Thyroid gland (tissue), 4 donors: ENCODE results near the gene MTHFD1L. TPM values are rescaled to one million over a fixed set of nuclear protein-coding genes. Genes with fewer than 3 reads are reported as not detected.

Experiments used
- DNase-seq, 2 donors: peaks; one replicate each; pipeline ENCODE4 v3.0.0-alpha.2; 2019
- H3K27ac ChIP-seq, 3 donors: fragments of 200-600 bp; sonication (generic); 1 replicate in 2 of 3; 2 replicates in 1 of 3; pipeline ENCODE4 v1.5.1; 2016 to 2019; ENCODE audit warnings: mild to moderate bottlenecking in 1 of 3, moderate library complexity in 1 of 3
- H3K27me3 ChIP-seq: fragments of 200-600 bp; sonication (generic); one replicate; pipeline ENCODE4 v1.5.1; 2019
- H3K36me3 ChIP-seq, 2 donors: fragments of 200-600 bp; sonication (generic); one replicate each; pipeline ENCODE4 v1.5.1; 2016 to 2019
- H3K4me1 ChIP-seq, 2 donors: fragments of 200-600 bp; sonication (generic); one replicate each; pipeline ENCODE4 v1.5.1; 2017 to 2019
- H3K4me3 ChIP-seq, 3 donors: fragments of 200-600 bp; sonication (generic); replicated peaks in 1 of 3; 1 replicate in 2 of 3; 2 replicates in 1 of 3; pipeline ENCODE4 v1.5.1; 2016; ENCODE audit warnings: mild to moderate bottlenecking in 1 of 3
- H3K9me3 ChIP-seq: fragments of 200-600 bp; sonication (generic); one replicate; pipeline ENCODE4 v1.5.1; 2017
- CTCF ChIP-seq, 6 experiments: fragments of 200-600 bp in 3 of 6; fragments of 450-650 bp in 3 of 6; sonication (generic) in 3 of 6; IDR thresholded peaks; one replicate each; pipeline ENCODE4 v1.5.1; 2016 to 2019; ENCODE audit warnings: antibody characterized with exemption in 6 of 6, mild to moderate bottlenecking in 2 of 6, inconsistent platforms in 1 of 6, moderate library complexity in 1 of 6
- POLR2A ChIP-seq, 2 donors: fragments of 450-650 bp; IDR thresholded peaks; one replicate each; pipeline ENCODE4 v1.6.1; 2017; ENCODE audit warnings: antibody characterized with exemption in 2 of 2, mild to moderate bottlenecking in 2 of 2, moderate library complexity in 1 of 2
- WGBS, 2 donors: methylation state at CpG; one replicate each; pipeline ENCODE4 v1.1.5; 2017; 5-methylcytosine and 5-hydroxymethylcytosine counted together
- intact Hi-C: fragments of 100-400 bp; cut with DNase I; formaldehyde crosslinking; loops from one replicate; pipeline ENCODE4 v1.15.1; 2023
- total RNA-seq, 4 donors: library from RNA; depleted of rRNA; stranded (reverse); fragments of >200 nt; gene quantifications; one replicate each; pipeline ENCODE4 v1.2.3, GENCODE V29; 2016

The MTHFD1L gene
- total RNA-seq, 4 donors from 2014 or later = 8.7 to 14.6 (median 11.0) TPM

- Histone ChIP-seq H3K27ac (peak overlapping the region in 1 of 3 donors; percentile 29), H3K9me3 (no peaks in the 10 kb centered on the region), H3K4me1 (peaks cover 14 to 15% of the 10 kb centered on the region in 2 donors), H3K27me3 (no peaks in the 10 kb centered on the region), H3K4me3 (no peak overlapping the region), H3K36me3 (no peaks in the 10 kb centered on the region)
- DNase-seq = peak in 1 of 2 donors; percentile 8
- WGBS, 2 donors = 68 to 87% methylated on average over 8 of the region's 8 CpGs
- no peak for TF ChIP-seq CTCF (IDR thresholded peaks at IDR 0.05)
- TF ChIP-seq POLR2A (IDR thresholded peaks at IDR 0.05) = no peak
- intact Hi-C loops = no loop called here
These were observed 41.9 kb downstream of the MTHFD1L start for GRCh38 chr6:150907383-150907782.

GRCh38 chr6:150908901-150909300, 43.4 kb downstream of the MTHFD1L start:
- H3K36me3 ChIP-seq = no peaks in the 10 kb centered on the region
- no peaks in the 10 kb centered on the region for H3K9me3 ChIP-seq
- intact Hi-C loops = no loop called here
- 93 to 95% methylated on average over 2 of the region's 2 CpGs for WGBS, 2 donors
- TF ChIP-seq POLR2A (IDR thresholded peaks at IDR 0.05) = no peak
- TF ChIP-seq CTCF (IDR thresholded peaks at IDR 0.05) = no peak
- no peak for DNase-seq
- H3K27me3 ChIP-seq = no peaks in the 10 kb centered on the region
- peaks cover 4 to 8% of the 10 kb centered on the region in 2 donors for H3K4me1 ChIP-seq
- H3K4me3 ChIP-seq = no peak overlapping the region
- peak overlapping the region; percentile 42 to 57 (median 47) for H3K27ac ChIP-seq

- TF ChIP-seq POLR2A (IDR thresholded peaks at IDR 0.05) = no peak
- TF ChIP-seq CTCF (IDR thresholded peaks at IDR 0.05) = no peak
- H3K4me1 ChIP-seq = peaks cover 4 to 8% of the 10 kb centered on the region in 2 donors
These were observed 45.1 kb downstream of the MTHFD1L start for GRCh38 chr6:150910561-150910960.

GRCh38 chr6:150914372-150914771, 48.9 kb downstream of the MTHFD1L start:
- Histone ChIP-seq H3K4me1 (no peaks in the 10 kb centered on the region), H3K36me3 (no peaks in the 10 kb centered on the region), H3K27ac (no peak overlapping the region), H3K4me3 (no peak overlapping the region), H3K9me3 (no peaks in the 10 kb centered on the region), H3K27me3 (no peaks in the 10 kb centered on the region)
- WGBS, 2 donors = 94 to 97% methylated on average over 6 of the region's 6 CpGs
- intact Hi-C loops = loop anchor here (5.0 kb wide), 1 partner anchor 33 kb away; no protein-coding TSS in a partner anchor
- TF ChIP-seq POLR2A (IDR thresholded peaks at IDR 0.05) (no peak), CTCF (IDR thresholded peaks at IDR 0.05) (no peak)
- no peak for DNase-seq

More at GRCh38 chr6:150910561-150910960, 45.1 kb downstream of the MTHFD1L start:
- Histone ChIP-seq H3K36me3 (no peaks in the 10 kb centered on the region), H3K9me3 (no peaks in the 10 kb centered on the region), H3K27ac (no peak overlapping the region), H3K27me3 (no peaks in the 10 kb centered on the region), H3K4me3 (no peak overlapping the region)
- no peak for DNase-seq
- intact Hi-C loops = loop anchor here (5.0 kb wide), 1 partner anchor 37 kb away; no protein-coding TSS in a partner anchor
- 70 to 89% methylated on average over 2 of the region's 2 CpGs for WGBS, 2 donors

- DNase-seq = no peak
- 84 to 87% methylated on average over 6 of the region's 6 CpGs for WGBS, 2 donors
- intact Hi-C loops = no loop called here
- no peaks in the 10 kb centered on the region for H3K9me3 ChIP-seq
- no peak overlapping the region for H3K4me3 ChIP-seq
- no peaks in the 10 kb centered on the region for H3K27me3 ChIP-seq
- TF ChIP-seq CTCF (IDR thresholded peaks at IDR 0.05) = no peak
- no peaks in the 10 kb centered on the region for H3K4me1 ChIP-seq
- H3K27ac ChIP-seq = no peak overlapping the region
- no peaks in the 10 kb centered on the region for H3K36me3 ChIP-seq
These were observed 49.8 kb downstream of the MTHFD1L start for GRCh38 chr6:150915131-150915879.
